22Rv1 (cell line): Measurements from ENCODE around the gene IL31RA.
"Not testable (repeated sequence)": the region's sequence is repeated elsewhere in the genome, so short reads cannot be mapped to it uniquely, and the experiment has no call there.

Source experiments
- CTCF ChIP-seq: fragments of 450-650 bp; IDR thresholded peaks from 2 replicates; pipeline ENCODE4 v1.5.1; 2017; ENCODE audit warnings: mild to moderate bottlenecking
- ZFX ChIP-seq: fragments of 450-650 bp; IDR thresholded peaks from 2 replicates; pipeline ENCODE4 v1.6.1; 2017; ENCODE audit warnings: antibody characterized with exemption, borderline replicate concordance

GRCh38 chr5:55815939-55816338 lies 35.2 kb upstream of the IL31RA start:
- TF ChIP-seq CTCF, ZFX: not testable (repeated sequence)
